GM12875 (cell line): Measurements from ENCODE around the gene MYO19.
"Not testable (repeated sequence)": the region's sequence is repeated elsewhere in the genome, so short reads cannot be mapped to it uniquely, and the experiment has no call there.

Source experiments
- H3K4me3 ChIP-seq: one replicate; pipeline ENCODE4 v1.5.1; 2011; ENCODE audit warnings: low read depth, low read length, control low read depth
- CTCF ChIP-seq: IDR thresholded peaks from 2 replicates; pipeline ENCODE4 v1.5.1; 2011; ENCODE audit warnings: low read depth, mild to moderate bottlenecking, control low read depth, inconsistent platforms, low read length, moderate library complexity, borderline replicate concordance; ENCODE audit not compliant: insufficient read depth

MYO19 gene

GRCh38 chr17:36494674-36495073, 40.0 kb downstream of the MYO19 start:
- no peak overlapping the region for H3K4me3 ChIP-seq
- TF ChIP-seq CTCF = no peak

GRCh38 chr17:36493956-36494355, 40.7 kb downstream of the MYO19 start:
- no peak overlapping the region for H3K4me3 ChIP-seq
- no peak for TF ChIP-seq CTCF

GRCh38 chr17:36486204-36487194, 48.2 kb downstream of the MYO19 start, which contains the start of gene ZNHIT3:
ZNHIT3 (plus strand) TSS chr17:36486681; CDS start chr17:36486700, 19 bp downstream.
- H3K4me3 ChIP-seq = peak within 1 kb of the TSS; percentile 93
- TF ChIP-seq CTCF = no peak

- peak overlapping the region; percentile 93 for H3K4me3 ChIP-seq
- TF ChIP-seq CTCF = no peak
Observed at GRCh38 chr17:36485805-36486203, 48.9 kb downstream of the MYO19 start.

- no peak for TF ChIP-seq CTCF
- no peak overlapping the region for H3K4me3 ChIP-seq
Observed at GRCh38 chr17:36485027-36485426, 49.6 kb downstream of the MYO19 start.

- H3K4me3 ChIP-seq = not testable (repeated sequence)
Observed at GRCh38 chr17:36484021-36484420, 50.6 kb downstream of the MYO19 start.

GRCh38 chr17:36482611-36483504, 51.8 kb downstream of the MYO19 start:
- peak; percentile 95 for TF ChIP-seq CTCF
- H3K4me3 ChIP-seq = no peak overlapping the region
